ENCODE results near the gene MTX2. TPM values are rescaled to one million over a fixed set of nuclear protein-coding genes. Genes with fewer than 3 reads are reported as not detected.

MTX2 gene
- total RNA-seq, 1 experiment from 2014 or later: 38.0 TPM

GRCh38 chr2:176246331-176246730, 22.9 kb upstream of the MTX2 start:
- intact Hi-C loops (cut with micrococcal nuclease): no loop called here
- H3K36me3 Mint-ChIP-seq (ENCODE audit: insufficient read depth, unreplicated experiment): no peaks in the 10 kb centered on the region
- ChIA-PET POLR2A (interaction anchor here (1.2 kb wide), 1 partner anchor 23 kb away, joined by 4 read pairs; the partner anchor contains the start of gene MTX2), CTCF (interaction anchor here (0.5 to 1.1 kb wide), 3 partner anchors 104 to 226 kb away, joined by 3 to 4 read pairs (median 3); no protein-coding TSS in a partner anchor)
- no peaks in the 10 kb centered on the region for H3K9me3 Mint-ChIP-seq (ENCODE audit: unreplicated experiment)
- H3K27me3 Mint-ChIP-seq (ENCODE audit: insufficient read depth, unreplicated experiment): no peaks in the 10 kb centered on the region
- H3K4me1 Mint-ChIP-seq (ENCODE audit: insufficient read depth, unreplicated experiment): no peaks in the 10 kb centered on the region
- BruUV-seq (replicated peaks): no TSS peak
- TF ChIP-seq CTCF (IDR thresholded peaks at IDR 0.05; ENCODE audit: unreplicated experiment): no peak
- no peak overlapping the region for H3K4me3 Mint-ChIP-seq (ENCODE audit: unreplicated experiment)
- no peak for DNase-seq (ENCODE audit: unreplicated experiment)
- H3K27ac Mint-ChIP-seq (ENCODE audit: low read depth, unreplicated experiment): no peak overlapping the region

DNA sequence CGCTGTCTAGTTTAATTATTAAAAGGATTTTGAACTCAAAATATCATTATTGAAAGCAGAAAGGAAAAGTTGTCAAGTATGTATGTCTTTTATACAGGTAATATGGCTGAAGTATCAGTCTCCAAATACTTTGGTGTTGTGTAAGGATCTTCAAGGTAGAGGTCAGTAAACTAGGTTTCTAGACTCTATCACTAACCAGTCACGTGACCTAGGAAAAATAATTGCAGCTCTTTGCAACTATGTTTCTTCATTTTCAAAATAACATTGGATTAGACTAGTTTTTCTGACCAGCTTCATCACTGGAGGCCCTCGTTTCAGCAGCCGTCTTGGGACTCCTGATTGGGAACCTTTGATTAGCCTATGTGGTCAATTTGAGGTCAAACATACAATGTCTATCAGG, 21.4 kb upstream of the MTX2 start:
- ChIA-PET POLR2A (interaction anchor here (1.5 kb wide), 1 partner anchor 13 kb away, joined by 5 read pairs; no protein-coding TSS in a partner anchor), CTCF (interaction anchor here (0.5 to 1.3 kb wide), 2 partner anchors 9 to 208 kb away, joined by 3 read pairs; no protein-coding TSS in a partner anchor)
- Mint-ChIP-seq H3K4me1 (ENCODE audit: insufficient read depth, unreplicated experiment) (peaks cover 8% of the 10 kb centered on the region), H3K4me3 (ENCODE audit: unreplicated experiment) (no peak overlapping the region), H3K36me3 (ENCODE audit: insufficient read depth, unreplicated experiment) (no peaks in the 10 kb centered on the region), H3K27ac (ENCODE audit: low read depth, unreplicated experiment) (no peak overlapping the region), H3K9me3 (ENCODE audit: unreplicated experiment) (no peaks in the 10 kb centered on the region), H3K27me3 (ENCODE audit: insufficient read depth, unreplicated experiment) (no peaks in the 10 kb centered on the region)
- DNase-seq (ENCODE audit: unreplicated experiment): no peak
- intact Hi-C loops (cut with micrococcal nuclease): no loop called here
- BruUV-seq (replicated peaks): no TSS peak
- no peak for TF ChIP-seq CTCF (IDR thresholded peaks at IDR 0.05; ENCODE audit: unreplicated experiment)

- BruUV-seq (replicated peaks): no TSS peak
- CTCF ChIA-PET: interaction anchor here (0.6 kb wide), 1 partner anchor 796 kb away, joined by 3 read pairs; no protein-coding TSS in a partner anchor
- intact Hi-C loops (cut with micrococcal nuclease): no loop called here
- Mint-ChIP-seq H3K27ac (ENCODE audit: low read depth, unreplicated experiment) (no peak overlapping the region), H3K27me3 (ENCODE audit: insufficient read depth, unreplicated experiment) (no peaks in the 10 kb centered on the region), H3K4me1 (ENCODE audit: insufficient read depth, unreplicated experiment) (peaks cover 8% of the 10 kb centered on the region), H3K4me3 (ENCODE audit: unreplicated experiment) (no peak overlapping the region), H3K36me3 (ENCODE audit: insufficient read depth, unreplicated experiment) (no peaks in the 10 kb centered on the region), H3K9me3 (ENCODE audit: unreplicated experiment) (no peaks in the 10 kb centered on the region)
- peak; percentile 75 for DNase-seq (ENCODE audit: unreplicated experiment)
- POLR2A ChIA-PET: no interaction called here
- no peak for TF ChIP-seq CTCF (IDR thresholded peaks at IDR 0.05; ENCODE audit: unreplicated experiment)
Observed at GRCh38 chr2:176251928-176252327, 17.3 kb upstream of the MTX2 start.

- POLR2A ChIA-PET: interaction anchor here (1.6 kb wide), 1 partner anchor 8 kb away, joined by 6 read pairs; the partner anchor contains the start of gene MTX2
- CTCF ChIA-PET: no interaction called here
- no TSS peak for BruUV-seq (replicated peaks)
Observed at GRCh38 chr2:176260689-176261088, 8.6 kb upstream of the MTX2 start.

More at GRCh38 chr2:176260689-176261088, 8.6 kb upstream of the MTX2 start:
- H3K4me1 Mint-ChIP-seq (ENCODE audit: insufficient read depth, unreplicated experiment): no peaks in the 10 kb centered on the region
- no peak for DNase-seq (ENCODE audit: unreplicated experiment)
- no peaks in the 10 kb centered on the region for H3K36me3 Mint-ChIP-seq (ENCODE audit: insufficient read depth, unreplicated experiment)
- no peaks in the 10 kb centered on the region for H3K9me3 Mint-ChIP-seq (ENCODE audit: unreplicated experiment)
- no peaks in the 10 kb centered on the region for H3K27me3 Mint-ChIP-seq (ENCODE audit: insufficient read depth, unreplicated experiment)
- no peak for TF ChIP-seq CTCF (IDR thresholded peaks at IDR 0.05; ENCODE audit: unreplicated experiment)
- no peak overlapping the region for H3K4me3 Mint-ChIP-seq (ENCODE audit: unreplicated experiment)
- intact Hi-C loops (cut with micrococcal nuclease): loop anchor here (10.0 kb wide), 1 partner anchor 374 kb away; no protein-coding TSS in a partner anchor
- H3K27ac Mint-ChIP-seq (ENCODE audit: low read depth, unreplicated experiment): no peak overlapping the region

Data from MCF 10A (cell line).